ENCODE data around the gene SLC13A5.
A peak's percentile ranks its signal among the peaks of the same experiment; 100 is the strongest.
"Not testable (repeated sequence)": the region's sequence is repeated elsewhere in the genome, so short reads cannot be mapped to it uniquely, and the experiment has no call there.

Gene SLC13A5

GRCh38 chr17:6661464-6661848 lies 51.7 kb downstream of the SLC13A5 start:
- no peak for DNase-seq (ENCODE audit: low spot score)

- DNase-seq (ENCODE audit: low spot score), result no peak
These were observed 52.2 kb downstream of the SLC13A5 start for GRCh38 chr17:6660805-6661463.

- DNase-seq (ENCODE audit: low spot score), result no peak
These were observed 53.1 kb downstream of the SLC13A5 start for GRCh38 chr17:6660101-6660500.

DNA sequence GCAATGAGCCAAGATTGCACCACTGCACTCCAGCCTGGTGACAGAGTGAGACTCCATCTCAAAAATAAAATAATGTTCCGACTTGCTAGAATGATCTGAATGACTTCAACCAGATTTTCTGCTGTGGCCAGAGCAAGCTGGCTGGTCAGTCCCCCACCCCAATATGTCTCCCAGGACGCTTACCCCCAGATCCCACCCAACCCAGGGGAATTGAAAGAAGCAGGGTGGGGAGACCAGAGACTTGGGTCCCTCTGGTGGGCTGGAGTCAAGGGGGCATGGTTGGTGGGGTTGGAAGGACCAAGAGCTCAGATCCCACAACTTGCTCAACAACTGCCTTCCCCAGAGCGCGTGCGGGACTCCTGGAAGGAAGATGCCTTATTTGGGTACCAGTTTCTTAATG lies 54.8 kb downstream of the SLC13A5 start:
- DNase-seq (ENCODE audit: low spot score), result not testable (repeated sequence)

GRCh38 chr17:6657633-6658287 lies 55.4 kb downstream of the SLC13A5 start:
- no peak for DNase-seq (ENCODE audit: low spot score)

- not testable (repeated sequence) for DNase-seq (ENCODE audit: low spot score)
These were observed 56.2 kb downstream of the SLC13A5 start for GRCh38 chr17:6656797-6657632.

DNA sequence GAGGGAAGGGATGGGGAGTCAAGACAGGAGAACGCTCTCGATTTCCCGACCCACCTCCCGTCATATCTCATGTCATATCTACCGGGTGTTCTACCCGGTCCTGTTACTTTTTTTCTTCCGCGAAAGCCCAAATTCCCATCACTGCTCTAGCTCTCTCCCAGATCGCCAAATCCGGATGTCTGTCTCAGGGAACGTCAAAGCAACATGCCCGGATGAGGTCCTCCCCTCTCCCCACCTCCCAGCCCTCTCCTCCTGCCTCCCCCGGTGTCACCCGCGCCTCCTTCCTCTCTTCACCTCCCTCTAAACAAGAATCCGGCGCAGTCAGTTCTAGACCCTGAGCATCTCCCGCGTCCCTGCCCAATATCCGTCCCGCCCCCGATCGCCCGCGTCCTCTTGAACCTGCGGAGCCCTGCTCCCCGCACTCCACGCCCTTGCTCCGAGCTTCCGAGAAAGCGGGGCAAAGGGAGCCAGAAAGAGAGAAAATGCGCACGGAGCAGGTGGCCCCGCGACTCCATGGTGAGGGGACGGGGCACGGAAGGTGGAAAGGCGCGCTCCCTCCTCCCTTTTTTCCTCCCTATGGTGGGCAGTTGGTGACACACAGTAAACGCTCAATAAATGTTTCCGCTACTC lies 57.3 kb downstream of the SLC13A5 start:
- DNase-seq (ENCODE audit: low spot score), result not testable (repeated sequence)

GRCh38 chr17:6654841-6655731 lies 58.1 kb downstream of the SLC13A5 start:
- no peak for DNase-seq (ENCODE audit: low spot score)

- DNase-seq (ENCODE audit: low spot score), result no peak
These were observed 61.2 kb downstream of the SLC13A5 start for GRCh38 chr17:6651919-6652452.

DNA sequence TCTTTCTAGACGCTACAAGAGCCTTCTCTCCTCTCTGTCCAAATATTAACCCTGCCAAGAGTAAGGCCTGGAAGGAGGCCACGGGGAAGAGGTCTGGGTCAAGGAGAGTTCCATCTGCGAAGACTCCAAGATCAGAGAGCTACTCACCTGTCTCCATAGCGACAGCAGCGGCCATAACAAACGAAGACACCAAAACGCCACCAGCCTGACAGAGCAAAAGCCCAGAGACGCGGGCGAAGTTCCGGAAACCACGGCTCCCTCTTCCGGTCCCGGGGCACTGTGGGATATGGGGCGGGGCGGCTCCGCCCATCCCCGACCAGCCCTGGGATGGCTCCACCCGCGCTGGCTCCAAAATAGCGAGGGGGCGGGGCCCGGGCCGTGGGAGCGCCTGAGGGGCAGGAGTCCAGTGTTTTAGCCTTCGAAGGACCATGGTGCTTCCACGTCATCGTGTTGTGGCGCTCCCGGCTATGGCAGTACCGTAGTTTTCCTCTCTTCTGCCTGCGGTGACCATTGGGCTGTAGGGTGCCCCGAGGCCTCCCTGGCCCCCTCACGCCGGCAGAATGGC lies 61.7 kb downstream of the SLC13A5 start, which contains the start of the genes C17orf100 and MED31:
C17orf100 (plus strand) TSS at position 409 of the 565 bp plus-strand sequence; CDS start at position 561, 152 bp downstream.
MED31 (minus strand) TSS at position 252 of the 565 bp plus-strand sequence; CDS start at position 175, 77 bp downstream.
- peak; percentile 98 for DNase-seq (ENCODE audit: low spot score)

GRCh38 chr17:6648181-6648580 lies 65.0 kb downstream of the SLC13A5 start:
- DNase-seq (ENCODE audit: low spot score), result no peak

GRCh38 chr17:6643451-6644125 lies 69.6 kb downstream of the SLC13A5 start:
- DNase-seq (ENCODE audit: low spot score), result no peak

GRCh38 chr17:6642592-6642991 lies 70.6 kb downstream of the SLC13A5 start:
- no peak for DNase-seq (ENCODE audit: low spot score)

DNA sequence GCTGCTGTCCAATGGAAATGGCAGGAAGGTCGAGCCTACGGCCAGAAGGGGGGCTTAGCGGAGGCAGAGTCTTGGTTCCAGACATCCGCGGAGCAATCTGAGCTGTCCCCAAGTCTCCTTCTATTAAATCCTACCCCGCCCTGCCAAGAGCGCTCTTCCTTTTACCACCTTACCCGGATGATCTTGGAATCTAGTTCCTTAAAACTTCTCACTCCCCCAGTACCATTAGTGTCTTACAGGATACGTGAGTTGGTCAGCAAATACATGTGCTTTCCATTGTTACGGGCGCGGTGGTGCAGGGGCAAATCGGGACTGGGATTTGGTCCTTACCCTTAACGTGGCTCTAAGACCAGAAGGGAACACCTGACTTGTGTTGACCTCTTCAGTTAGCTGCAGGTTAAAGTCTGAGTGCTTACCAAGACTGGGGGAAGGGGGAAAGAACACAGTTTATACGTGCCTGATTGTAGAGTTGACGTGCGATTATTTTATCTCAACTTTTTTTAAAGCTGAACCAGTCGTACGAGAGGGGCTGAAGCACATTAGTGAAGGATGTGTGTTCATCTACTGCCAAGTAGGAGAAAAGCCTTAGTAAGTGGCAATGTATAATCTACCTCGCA lies 71.8 kb downstream of the SLC13A5 start:
- no peak for DNase-seq (ENCODE audit: low spot score)

DNA sequence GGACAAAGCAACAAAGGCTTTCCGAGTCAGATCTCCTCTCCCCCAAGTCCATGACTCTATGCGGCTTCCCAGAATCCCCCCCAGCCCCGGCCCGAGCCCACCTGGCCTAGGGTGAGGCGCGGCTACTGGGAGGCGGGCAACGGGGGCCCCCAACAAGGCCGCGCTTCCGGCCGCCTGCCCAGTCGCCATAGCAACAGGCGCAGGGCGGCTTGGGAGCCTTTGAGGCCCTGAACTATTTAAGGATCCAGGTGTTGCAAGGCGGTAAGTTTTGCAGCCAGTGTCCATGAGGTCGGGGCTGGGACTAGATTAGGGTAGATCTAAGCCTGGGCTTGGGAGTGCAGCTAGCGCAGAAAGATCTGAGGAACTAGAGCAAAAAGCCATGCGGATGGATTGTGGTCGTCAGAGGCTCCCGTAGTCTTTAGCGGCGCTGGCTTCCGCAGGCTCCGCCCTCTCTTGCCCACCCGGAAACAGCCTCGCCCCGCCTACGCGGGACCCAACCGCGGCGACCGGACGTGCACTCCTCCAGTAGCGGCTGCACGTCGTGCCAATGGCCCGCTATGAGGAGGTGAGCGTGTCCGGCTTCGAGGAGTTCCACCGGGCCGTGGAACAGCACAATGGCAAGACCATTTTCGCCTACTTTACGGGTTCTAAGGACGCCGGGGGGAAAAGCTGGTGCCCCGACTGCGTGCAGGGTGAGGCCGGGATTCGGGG lies 72.5 kb downstream of the SLC13A5 start, which contains the start of the genes KIAA0753 and TXNDC17:
KIAA0753 (minus strand) TSS at position 176 of the 711 bp plus-strand sequence. CDS start 5,608 bp downstream, outside the sequence.
TXNDC17 (plus strand) TSS at position 525 of the 711 bp plus-strand sequence; CDS start at position 548, 23 bp downstream.
- DNase-seq (ENCODE audit: low spot score), result peak; percentile 93

DNA sequence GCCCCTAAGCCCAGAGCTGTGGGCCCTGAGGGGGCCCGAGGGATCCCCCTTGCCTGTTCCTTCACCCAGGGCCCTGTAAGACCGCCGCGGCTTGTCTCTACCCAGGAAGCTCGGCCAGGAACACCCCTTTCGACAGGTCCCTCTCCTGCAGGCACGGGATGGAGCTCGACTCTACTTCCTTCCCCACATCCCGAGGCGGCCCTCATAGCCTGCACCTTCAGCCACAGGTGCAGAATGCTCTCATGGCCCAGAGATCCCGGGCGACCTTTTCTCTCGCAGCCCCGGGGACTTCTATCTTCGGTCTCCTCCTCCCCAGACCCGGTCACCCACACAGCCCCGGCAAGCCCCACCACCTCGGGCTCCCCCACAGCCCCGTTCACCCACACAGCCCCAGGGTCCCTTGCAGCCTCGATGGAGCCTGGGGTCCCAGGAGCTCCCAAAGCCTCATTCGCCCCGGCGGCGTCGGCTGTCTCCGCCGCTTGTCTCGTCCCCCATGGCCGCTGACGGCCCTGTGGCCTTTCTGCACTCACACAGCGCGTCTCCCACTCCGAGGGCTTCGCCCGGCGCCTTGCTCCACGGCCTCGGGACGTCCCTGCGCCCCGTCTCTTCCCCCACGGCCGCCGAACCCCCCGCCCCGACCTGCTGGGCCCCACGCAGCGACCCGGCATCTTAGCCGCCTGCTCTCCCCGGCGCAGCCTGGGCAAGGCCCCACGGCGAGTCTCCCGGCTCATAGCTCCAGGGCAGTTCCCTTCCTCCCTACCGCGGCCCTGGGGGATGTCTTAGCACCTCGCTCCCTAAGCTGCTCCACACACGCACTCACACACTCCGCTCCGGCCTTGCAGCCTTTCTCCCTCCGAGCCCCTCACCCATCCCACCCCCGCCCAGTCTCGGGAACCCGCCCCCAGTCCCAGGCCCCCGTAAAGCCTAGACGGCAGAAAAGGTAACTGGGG lies 73.3 kb downstream of the SLC13A5 start:
- DNase-seq (ENCODE audit: low spot score), result peak; percentile 84

- no peak for DNase-seq (ENCODE audit: low spot score)
These were observed 74.1 kb downstream of the SLC13A5 start for GRCh38 chr17:6639014-6639585.

Data from left forelimb (tissue), 1 donor.